DMS53 treated with DMSO at 0.1 percent for 48 hours (cell line): ENCODE measurements around the gene CUBN.

ENCODE experiments used
- DNase-seq: peaks from one replicate; lab custom pipeline; 2025; ENCODE audit not compliant: unreplicated experiment; lab: John Stamatoyannopoulos, UW

Gene CUBN

DNA sequence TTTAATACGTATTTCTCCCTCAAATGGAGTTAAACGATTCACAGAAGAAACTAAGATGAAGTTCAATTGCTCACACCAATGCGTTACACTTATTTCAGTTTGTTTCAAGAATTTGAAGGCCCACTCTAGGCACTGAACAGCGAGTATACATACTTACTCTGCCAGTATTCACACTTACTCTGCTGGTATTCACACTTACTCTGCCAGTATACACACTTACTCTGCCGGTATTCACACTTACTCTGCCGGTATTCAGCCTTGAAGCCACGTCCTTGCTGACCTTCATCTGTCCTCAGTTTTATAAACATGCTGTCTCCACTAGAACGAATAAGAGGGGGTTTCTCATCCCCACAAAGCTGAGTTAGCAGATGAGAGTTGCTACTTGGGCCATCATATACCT, 86.0 kb downstream of the CUBN start:
- DNase-seq, result no peak

DNA sequence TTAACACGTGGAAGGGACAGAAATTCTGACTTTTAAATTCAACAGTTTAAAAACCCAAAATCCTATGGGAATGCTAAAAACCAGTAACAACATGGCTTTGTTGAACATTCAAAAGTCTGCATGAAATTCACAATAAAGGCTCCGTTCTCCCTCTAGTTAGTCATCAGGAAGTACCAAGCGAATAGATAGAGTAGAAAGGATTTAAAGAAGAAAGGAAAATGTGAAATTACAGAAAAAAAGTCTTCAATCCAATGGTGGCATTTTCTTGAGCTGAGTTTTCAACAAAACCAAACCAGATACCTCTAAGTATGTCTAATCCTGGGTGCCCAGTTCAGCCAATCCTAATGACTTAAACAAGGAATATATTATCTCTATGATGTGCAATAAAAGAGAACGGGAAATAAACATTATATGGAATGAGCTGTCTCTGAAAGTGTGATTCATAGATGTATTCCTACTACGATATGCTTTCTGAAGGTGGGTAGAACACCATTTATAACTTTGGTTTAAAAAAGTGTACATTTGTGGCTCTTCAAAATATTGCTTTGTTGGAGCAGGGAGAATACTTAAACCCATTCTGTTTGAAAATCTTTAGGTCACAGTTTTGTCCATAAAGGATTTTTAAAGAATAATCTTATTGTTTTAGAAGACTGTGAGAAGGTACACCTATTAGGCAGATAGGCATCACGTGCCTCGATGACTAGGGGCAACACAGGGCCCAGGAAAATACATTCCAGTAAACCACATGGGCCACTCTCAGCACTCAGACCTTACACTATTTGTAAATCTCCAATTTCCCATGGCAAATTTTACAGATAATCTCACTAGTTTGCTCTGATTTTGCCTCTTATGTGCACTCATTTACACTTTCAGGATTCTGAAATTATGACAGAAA, 87.7 kb downstream of the CUBN start:
- DNase-seq, result no peak

DNA sequence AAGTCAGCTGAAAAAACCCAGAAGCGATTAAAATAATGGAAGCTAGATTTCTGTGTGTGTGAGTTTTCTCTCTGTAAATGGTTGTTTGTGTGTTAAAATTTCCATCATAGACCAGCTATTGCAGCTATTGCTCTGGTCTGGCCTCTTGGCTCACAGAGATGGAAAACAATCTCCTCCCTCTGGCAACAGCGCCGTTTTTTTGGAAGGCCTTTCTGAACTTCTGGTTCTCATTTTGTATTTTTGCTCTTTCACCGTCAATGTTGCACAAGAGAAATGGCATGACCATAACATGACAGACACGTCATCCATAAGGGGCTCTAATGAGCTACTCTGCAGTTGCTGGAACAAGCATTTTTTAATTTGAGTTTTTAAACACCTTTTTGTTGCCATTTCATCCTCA, 91.0 kb downstream of the CUBN start:
- no peak for DNase-seq

DNA sequence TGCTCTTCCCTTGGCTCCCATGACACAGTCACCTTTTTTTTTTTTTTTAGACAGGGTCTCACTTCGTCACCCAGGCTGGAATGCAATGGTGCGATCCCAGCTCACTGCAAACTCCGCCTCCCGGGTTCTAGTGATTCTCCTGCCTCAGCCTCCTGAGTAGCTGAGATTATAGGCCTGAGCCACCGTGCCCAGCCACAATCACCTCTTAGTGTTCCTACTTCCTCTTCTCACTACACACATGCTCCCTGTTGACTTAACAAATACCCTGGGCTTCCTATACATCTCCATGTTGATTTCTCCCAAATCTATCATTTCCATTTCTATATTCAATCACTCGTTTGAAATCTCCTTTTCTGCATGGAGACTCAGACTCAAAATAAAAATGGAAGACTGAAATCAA, 91.7 kb downstream of the CUBN start:
- no peak for DNase-seq

DNA sequence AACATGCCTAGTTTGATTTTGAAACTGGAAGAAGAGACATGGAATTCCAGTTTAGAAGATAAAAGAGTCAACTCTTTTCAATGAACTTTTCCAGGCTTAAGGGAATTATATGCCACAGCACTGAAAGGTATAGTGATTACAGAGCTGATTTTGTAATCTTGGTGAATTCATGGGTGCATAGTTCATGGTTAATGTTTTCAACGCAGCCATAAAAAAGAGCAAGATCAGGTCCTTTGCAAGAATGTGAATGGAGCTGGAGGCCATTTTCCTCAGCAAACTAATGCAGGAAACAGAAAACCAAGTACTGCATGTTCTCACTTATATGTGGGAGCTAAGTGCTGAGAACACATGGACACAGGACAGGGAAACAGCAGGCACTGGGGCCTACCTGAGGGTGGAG, 94.2 kb downstream of the CUBN start:
- DNase-seq, result no peak

DNA sequence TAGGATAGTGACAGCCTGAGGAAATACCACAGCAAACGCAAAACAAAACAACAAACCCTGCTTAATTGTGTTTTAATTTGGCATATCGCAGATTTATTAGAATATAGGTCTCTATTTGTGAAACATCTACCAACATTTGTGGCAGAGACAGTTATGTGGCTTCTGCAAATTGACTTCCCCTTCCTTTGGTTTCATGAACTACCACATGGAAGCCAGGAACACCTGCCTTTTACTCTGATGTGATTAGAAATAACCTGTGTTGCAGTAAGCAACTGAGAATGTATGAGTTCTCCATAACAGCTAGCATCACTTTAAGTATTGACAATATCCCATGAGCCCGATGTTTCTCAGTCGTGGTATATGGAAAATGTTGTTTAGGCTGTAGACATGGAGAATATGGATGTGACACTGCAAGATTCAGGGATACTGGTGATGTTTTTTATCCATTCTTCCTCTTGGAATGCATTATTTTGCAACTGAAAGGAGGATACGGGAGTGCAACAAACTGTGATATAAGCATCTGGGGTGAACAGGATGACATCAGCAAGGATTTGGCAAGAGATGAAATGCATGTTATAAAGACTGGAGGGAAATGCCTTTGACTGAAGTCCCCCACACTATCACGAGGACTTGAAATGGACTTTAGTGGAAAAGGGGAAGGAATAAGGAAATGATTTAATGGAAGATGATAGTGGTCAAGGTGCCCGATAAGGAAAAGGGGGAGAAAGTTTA, 95.9 kb downstream of the CUBN start:
- DNase-seq, result no peak

DNA sequence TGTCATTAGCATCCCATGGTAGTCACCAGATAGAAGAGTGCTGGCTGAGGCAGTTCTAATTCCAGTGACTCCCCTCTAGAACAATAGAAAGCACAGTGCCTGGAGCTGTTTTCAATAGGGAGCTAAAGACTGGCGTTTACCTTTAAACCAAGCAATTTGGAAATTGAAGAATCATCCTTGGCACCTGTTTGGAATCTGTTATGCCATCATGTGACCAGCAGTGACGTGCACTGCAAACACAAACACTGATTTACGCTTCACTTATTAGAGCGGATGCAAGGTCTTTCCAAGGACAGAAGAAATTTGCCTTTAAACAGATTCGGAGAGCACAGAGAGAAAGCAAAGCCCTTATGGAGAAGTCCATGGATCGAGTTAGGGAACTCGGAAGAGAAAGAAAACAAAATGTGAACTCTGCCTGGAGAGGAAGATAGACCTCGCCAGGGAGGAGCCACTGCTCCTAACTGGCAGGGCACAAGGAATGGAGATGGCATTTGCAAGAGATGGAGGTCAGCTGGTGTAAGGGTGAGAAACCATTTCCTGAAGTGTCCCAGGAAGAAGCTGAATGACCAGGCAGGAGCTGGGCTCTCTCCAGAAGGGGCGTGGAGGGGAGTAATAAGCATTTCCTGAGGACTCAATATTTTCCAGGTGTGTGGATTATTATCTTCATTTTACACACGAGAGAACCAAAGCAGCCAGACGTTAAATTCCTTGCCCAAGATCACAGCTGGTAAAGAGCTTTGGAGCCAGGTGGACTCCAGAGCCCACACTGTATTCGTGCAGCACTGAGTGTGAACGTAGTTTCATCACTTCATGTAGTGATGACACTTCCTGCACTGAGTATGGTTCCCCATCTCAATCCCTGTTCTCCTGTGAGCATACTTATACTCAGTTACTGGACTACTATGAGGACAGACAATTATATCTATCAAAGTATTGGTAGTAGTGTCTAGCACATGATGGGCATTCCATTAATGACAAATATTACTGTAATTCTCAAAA, 97.7 kb downstream of the CUBN start:
- DNase-seq, result no peak

DNA sequence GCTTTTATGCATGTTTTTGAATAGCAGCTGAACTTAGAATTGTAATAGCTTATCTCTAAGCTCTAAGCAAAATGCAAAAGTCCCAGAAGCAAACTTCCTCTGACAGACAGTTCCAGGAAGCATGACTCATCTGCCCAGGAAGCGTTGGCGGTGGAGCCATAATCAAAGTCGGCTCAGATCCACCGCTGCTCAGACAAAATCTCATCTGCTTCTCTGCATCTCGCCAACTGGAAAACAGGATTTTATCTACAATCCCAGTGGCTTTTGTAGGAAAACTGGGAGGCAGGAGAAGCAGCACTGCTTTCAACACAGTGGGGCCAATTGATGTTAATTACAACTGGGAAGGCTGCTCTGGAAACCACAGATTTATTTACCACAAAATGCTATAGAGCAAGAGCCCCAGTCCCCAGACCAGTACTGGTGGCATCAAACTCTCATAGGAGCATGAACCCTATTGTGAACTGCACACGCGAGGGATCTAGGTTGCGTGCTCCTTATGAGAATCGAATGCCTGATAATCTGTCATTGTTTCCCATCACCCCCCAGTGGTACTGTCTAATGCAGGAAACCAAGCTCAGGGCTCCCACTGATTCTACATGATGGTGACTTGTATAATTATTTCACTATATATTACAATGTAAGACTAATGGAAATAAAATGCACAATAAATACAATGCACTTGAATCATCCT, 99.9 kb downstream of the CUBN start:
- no peak for DNase-seq

DNA sequence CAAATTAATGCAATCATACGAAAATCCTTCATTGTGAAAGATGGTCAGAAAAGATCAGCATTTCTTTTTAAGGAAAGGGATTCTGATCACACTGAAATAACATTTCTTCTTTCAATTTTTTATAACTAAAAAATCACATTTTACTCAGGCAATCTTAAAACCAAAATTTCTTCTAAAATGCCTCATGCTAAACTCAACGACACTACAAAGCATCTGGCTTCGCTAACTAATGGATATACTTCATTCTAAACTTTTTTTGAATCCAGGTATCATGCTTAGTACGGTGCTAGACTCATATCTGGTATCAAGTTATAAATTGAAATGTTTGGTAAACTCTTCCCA, 100.4 kb downstream of the CUBN start:
- no peak for DNase-seq

DNA sequence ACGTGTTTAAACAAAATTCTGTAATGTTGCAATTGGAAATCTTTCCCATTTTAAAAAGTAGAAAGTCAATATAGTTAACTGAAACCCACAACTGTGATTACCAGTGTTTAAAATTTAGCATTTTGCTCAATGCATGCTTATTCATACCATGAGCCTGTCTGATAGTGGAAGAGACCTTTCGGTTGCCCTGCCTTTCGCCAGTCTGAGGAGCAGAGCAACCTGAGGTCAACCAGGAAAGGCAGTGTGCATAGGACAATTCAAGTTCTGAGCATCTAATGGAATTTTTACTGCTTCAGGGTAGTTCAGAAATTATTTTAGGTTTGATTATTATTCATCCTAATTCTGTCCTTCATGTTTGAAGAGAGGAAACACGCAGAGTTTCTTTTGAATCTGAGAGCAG, 100.8 kb downstream of the CUBN start:
- no peak for DNase-seq

DNA sequence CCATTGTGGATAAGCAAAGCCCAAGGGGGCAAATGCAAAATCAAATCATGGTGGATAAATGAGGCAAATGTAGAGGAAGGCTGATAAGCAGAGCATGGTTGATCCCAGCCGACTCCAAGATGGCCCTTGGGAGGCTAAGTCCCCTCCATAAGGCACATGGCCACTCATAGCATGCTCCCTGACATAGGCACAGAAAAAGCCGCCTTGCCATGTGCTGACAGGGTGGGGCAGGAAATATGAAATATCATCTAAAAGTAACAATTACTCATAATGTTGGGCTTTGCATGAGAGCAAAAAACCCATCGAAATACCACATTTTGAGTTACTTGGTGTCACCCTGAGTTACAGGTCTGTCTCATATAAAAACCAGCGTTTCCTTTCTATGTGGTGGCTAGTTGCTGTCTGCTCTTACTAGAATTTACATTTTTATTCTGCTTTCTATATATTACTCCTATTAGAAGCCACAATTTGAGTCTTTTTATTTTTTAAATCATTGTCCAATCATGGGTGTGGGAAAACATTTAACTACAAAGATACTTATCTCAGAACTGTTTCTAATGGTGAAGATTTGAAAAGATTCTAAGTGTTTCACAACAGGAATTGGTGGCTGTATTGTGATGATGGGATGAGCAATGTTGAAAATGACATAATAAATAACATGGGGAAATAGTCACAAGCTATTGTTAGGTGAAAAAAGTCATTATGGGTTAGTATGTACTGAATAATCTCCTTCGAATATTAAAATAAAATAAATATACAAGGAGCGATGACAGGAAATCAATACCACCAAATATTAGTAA, 102.7 kb downstream of the CUBN start:
- DNase-seq, result no peak

DNA sequence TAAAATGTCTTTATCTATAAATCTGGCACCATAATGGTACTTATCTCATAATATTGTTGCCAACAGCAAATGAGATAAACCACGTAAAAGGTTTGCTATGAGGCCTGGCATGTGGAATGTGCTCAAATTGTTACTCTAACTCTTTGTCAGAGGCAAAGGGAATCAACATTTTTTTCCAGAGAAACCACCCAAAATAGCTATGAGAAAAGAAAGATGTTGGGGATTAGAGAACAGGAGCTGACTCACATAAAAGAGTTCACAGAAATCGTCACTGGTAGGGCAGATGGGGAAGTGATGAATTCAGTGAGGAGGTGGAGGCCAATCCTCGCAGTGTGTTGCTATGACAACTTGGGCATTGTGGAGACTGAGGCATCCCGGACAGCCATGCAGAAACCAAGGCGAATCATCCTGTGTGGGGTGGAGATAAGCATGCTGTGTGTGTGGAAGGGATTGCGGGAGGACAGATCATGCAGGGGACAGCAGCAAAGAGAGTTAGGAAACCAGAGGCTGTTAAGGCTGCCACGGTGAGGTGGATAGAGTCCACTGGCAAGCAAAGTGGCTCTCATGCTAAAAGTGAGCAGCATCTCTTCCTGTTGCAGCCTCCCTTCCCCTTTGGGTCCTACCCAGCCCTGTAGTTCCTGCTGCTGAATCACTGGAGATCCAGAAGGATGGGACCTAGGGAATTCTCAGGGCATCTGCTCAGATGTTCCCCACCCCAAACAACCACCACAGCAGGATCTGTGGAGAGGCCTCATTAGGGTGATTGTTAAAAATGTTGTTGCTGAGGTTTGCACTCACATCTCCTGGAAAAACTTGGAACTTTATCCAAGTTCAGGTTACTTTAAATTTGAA, 103.9 kb downstream of the CUBN start:
- no peak for DNase-seq

DNA sequence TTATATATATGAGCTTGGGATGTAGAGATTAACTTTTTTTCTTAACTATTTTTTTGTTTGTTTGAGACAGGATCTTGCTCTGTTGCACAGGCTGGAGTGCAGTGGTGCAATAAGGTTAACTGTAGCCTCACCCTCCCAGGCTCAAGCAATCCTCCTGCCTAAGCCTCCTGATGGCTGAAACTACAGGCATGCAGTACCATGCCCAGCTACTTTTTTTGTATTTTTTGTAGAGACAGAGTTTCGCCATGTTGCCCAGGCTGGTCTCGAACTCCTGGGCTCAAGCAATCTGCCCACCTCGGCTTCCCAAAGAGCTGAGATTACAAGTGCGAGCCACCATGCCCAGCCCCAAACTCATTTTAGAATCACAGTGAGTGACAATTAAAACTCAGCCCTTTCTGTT, 105.2 kb downstream of the CUBN start:
- no peak for DNase-seq

DNA sequence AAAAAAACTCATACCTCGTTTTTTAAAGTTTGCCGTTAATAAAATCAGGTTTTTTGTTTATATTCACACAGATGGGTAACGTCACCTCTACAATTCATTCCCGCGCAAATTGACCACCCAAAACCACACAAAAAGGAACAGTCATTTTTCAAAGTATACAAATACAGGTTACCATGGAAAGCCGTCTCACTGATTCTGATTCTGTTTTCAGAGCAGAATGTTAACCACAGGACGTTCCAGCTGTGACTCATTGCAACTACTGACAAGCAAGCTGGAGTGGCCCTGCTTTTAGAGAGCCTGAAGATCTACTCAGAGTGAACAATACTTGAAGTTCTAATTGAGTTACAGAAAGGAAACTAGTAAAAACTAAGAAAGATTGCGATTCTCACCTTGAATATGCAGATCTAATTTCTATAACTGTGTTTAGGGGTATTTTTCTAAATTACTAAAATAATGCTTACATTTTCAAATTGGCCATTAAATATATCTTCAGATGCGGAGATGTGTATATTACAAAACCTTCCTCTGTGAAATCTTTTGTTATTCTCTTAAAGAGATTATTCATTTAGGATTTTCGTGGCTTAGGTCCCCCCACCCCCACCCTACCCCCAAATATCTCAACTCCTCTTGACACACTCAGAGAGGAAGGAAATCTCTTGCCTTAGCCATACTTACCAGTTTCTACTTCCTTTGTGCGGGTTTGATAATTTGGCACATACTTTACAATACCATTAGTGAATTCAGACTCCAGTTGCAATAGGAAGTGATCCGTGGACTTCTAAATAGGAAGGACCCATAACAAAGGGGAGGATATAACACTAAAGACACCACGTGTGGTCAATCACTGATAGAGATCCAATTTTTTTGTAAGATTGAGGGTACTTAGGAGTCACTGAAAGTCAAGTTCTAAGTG, 106.0 kb downstream of the CUBN start:
- DNase-seq, result no peak

DNA sequence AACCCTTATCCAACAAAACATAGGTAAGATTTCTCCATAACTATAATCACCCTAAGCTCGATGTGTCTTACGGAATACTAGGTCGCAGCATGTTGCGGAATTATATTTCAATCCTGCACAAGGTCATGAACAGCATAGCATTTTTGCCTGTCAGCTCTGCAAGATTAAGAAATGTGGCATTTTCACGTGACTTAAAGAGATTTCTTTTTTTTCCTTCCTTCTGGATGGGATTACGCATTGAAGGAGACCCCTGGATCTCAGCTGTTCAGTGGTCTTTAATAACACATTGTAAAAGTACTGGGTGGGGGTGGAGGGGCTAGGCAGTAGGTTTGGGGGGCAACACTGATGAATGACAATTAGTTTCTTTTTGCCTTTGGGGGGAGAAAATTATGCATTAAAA, 106.7 kb downstream of the CUBN start:
- no peak for DNase-seq

DNA sequence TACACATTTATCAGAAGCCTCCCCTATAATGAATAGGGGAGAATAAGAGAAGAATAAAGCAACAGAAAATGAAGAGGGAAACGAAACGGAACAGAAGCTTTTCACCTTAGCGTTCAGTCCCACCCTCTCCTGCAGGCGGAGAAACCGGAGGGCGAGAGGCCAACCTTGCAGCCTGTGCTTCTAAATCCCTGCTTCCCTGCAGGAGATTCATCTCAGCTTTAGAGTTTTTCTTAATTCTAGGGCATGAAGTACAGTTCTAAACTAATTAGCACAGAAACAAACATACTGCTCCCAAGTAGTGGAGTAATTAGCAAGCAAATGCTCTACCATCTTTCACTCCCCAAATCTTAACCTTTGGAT, 107.2 kb downstream of the CUBN start:
- no peak for DNase-seq

DNA sequence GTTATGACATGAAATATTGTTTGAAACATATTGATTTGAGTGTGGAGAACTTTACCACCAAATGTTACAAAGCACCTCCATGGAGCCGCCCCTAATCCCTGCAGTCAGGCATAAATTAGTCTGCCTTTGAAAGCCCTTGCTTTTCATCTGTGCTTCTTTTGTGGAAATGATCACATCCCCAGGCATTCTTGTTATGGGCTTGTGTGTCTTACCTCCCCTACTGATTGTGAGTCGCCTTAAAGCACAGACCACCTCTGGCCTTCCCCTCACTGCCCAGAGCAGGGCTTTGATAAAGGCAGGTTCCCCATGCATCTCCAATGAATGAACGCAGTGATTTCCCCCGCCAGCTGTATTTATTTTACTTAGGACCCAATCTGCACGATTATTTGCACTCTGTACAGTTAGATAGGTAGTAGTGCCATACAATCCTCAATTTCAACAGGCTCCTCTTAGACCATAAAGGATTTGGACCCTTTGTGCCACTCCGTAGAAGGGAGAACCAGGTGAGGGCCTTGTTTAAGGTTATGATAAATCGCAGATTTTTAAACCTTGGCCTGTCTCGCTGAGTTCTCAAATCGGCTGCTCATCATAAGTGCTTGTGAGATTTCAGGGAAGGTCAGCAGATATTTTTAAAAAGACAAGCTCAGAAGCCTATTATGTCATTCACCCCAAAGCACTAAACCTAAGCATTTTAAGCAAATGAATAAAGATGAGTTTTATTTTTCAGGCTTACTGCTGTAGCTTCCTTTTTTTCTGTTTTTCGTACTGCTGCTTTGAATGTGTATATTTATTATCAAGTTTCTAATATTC, 107.8 kb downstream of the CUBN start:
- no peak for DNase-seq
